ENCODE results near the gene PRKN. TPM values are rescaled to one million over a fixed set of nuclear protein-coding genes. Genes with fewer than 3 reads are reported as not detected.

Gene PRKN
- total RNA-seq, 1 donor from 2014 or later = 5.1 TPM

- no peak for DNase-seq (ENCODE audit: low spot score)
- no peaks in the 10 kb centered on the region for H3K36me3 Mint-ChIP-seq (ENCODE audit: low read depth, unreplicated experiment)
- TF ChIP-seq CTCF (IDR thresholded peaks at IDR 0.05; ENCODE audit: unreplicated experiment) = no peak
- no peaks in the 10 kb centered on the region for H3K27me3 Mint-ChIP-seq (ENCODE audit: unreplicated experiment)
- H3K9me3 Mint-ChIP-seq (ENCODE audit: unreplicated experiment) = no peaks in the 10 kb centered on the region
- H3K4me3 Mint-ChIP-seq (ENCODE audit: unreplicated experiment) = no peak overlapping the region
- H3K4me1 Mint-ChIP-seq (ENCODE audit: unreplicated experiment) = no peaks in the 10 kb centered on the region
- no peak overlapping the region for H3K27ac Mint-ChIP-seq (ENCODE audit: unreplicated experiment)
Observed at GRCh38 chr6:161917645-161918044, 809.9 kb downstream of the PRKN start.

GRCh38 chr6:161915456-161915964 is 812.1 kb downstream of the PRKN start:
- no peak overlapping the region for H3K27ac Mint-ChIP-seq (ENCODE audit: unreplicated experiment)
- no peak overlapping the region for H3K4me3 Mint-ChIP-seq (ENCODE audit: unreplicated experiment)
- no peaks in the 10 kb centered on the region for H3K4me1 Mint-ChIP-seq (ENCODE audit: unreplicated experiment)
- no peaks in the 10 kb centered on the region for H3K36me3 Mint-ChIP-seq (ENCODE audit: low read depth, unreplicated experiment)
- DNase-seq (ENCODE audit: low spot score) = no peak
- H3K27me3 Mint-ChIP-seq (ENCODE audit: unreplicated experiment) = no peaks in the 10 kb centered on the region
- TF ChIP-seq CTCF (IDR thresholded peaks at IDR 0.05; ENCODE audit: unreplicated experiment) = no peak
- no peaks in the 10 kb centered on the region for H3K9me3 Mint-ChIP-seq (ENCODE audit: unreplicated experiment)

GRCh38 chr6:161908872-161909271 is 818.7 kb downstream of the PRKN start:
- Mint-ChIP-seq H3K27ac (ENCODE audit: unreplicated experiment) (no peak overlapping the region), H3K4me1 (ENCODE audit: unreplicated experiment) (no peaks in the 10 kb centered on the region), H3K27me3 (ENCODE audit: unreplicated experiment) (no peaks in the 10 kb centered on the region), H3K4me3 (ENCODE audit: unreplicated experiment) (no peak overlapping the region), H3K9me3 (ENCODE audit: unreplicated experiment) (no peaks in the 10 kb centered on the region), H3K36me3 (ENCODE audit: low read depth, unreplicated experiment) (no peaks in the 10 kb centered on the region)
- no peak for TF ChIP-seq CTCF (IDR thresholded peaks at IDR 0.05; ENCODE audit: unreplicated experiment)
- DNase-seq (ENCODE audit: low spot score) = no peak

- no peak overlapping the region for H3K4me3 Mint-ChIP-seq (ENCODE audit: unreplicated experiment)
- H3K36me3 Mint-ChIP-seq (ENCODE audit: low read depth, unreplicated experiment) = no peaks in the 10 kb centered on the region
- no peaks in the 10 kb centered on the region for H3K4me1 Mint-ChIP-seq (ENCODE audit: unreplicated experiment)
- no peaks in the 10 kb centered on the region for H3K9me3 Mint-ChIP-seq (ENCODE audit: unreplicated experiment)
- DNase-seq (ENCODE audit: low spot score) = no peak
- no peak overlapping the region for H3K27ac Mint-ChIP-seq (ENCODE audit: unreplicated experiment)
- no peaks in the 10 kb centered on the region for H3K27me3 Mint-ChIP-seq (ENCODE audit: unreplicated experiment)
- TF ChIP-seq CTCF (IDR thresholded peaks at IDR 0.05; ENCODE audit: unreplicated experiment) = no peak
Observed at GRCh38 chr6:161906571-161906970, 821.0 kb downstream of the PRKN start.

GRCh38 chr6:161903584-161904212 is 823.9 kb downstream of the PRKN start:
- Mint-ChIP-seq H3K4me3 (ENCODE audit: unreplicated experiment) (no peak overlapping the region), H3K9me3 (ENCODE audit: unreplicated experiment) (no peaks in the 10 kb centered on the region), H3K27ac (ENCODE audit: unreplicated experiment) (no peak overlapping the region), H3K4me1 (ENCODE audit: unreplicated experiment) (no peaks in the 10 kb centered on the region), H3K27me3 (ENCODE audit: unreplicated experiment) (no peaks in the 10 kb centered on the region), H3K36me3 (ENCODE audit: low read depth, unreplicated experiment) (no peaks in the 10 kb centered on the region)
- no peak for TF ChIP-seq CTCF (IDR thresholded peaks at IDR 0.05; ENCODE audit: unreplicated experiment)
- DNase-seq (ENCODE audit: low spot score) = no peak
